ENCODE data around the gene VOPP1. TPM values are rescaled to one million over a fixed set of nuclear protein-coding genes. Genes with fewer than 3 reads are reported as not detected.

Gene VOPP1
- total and polyA plus RNA-seq, 2 donors (not counting 1 experiment from before 2014, with no cell fraction given): 52.1 to 70.7 TPM

DNA sequence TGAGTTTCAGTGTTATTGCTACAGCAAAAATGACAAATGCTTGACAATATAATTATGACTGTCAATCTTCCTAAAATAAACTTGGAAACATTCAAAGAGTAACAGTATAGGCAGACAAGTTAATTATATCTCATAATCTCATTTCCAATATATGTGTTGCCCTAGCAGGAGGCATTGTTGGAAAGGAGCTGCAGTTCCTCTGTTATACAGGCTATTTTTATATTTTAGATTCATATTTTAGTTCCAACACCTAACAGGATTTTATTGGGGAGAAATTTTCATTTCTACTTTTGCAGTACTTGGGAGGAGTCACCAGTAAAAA lies 19.3 kb downstream of the VOPP1 start:
- Histone ChIP-seq H3K27ac (ENCODE audit: insufficient read depth, low read length) (no peak overlapping the region), H3K36me3 (ENCODE audit: control insufficient read depth, insufficient read depth, low read length) (no peaks in the 10 kb centered on the region), H3K27me3 (ENCODE audit: control insufficient read depth, insufficient read depth, low read length) (no peaks in the 10 kb centered on the region), H4K20me1 (ENCODE audit: control insufficient read depth, extremely low read depth, insufficient read depth, low read length) (no peaks in the 10 kb centered on the region), H3K4me2 (ENCODE audit: extremely low read depth, insufficient read depth, low read length) (no peak overlapping the region), H3K4me1 (ENCODE audit: control insufficient read depth, extremely low read depth, insufficient read depth, low read length) (peaks cover 2% of the 10 kb centered on the region), H3K9ac (ENCODE audit: insufficient read depth, low read length) (no peak overlapping the region), H3K79me2 (ENCODE audit: control insufficient read depth, insufficient read depth, low read length) (peaks cover 51% of the 10 kb centered on the region), H3K9me3 (ENCODE audit: control insufficient read depth, insufficient read depth, low read depth, low read length) (no peaks in the 10 kb centered on the region), H3K4me3 (replicated peaks in 1 of 4; ENCODE audit: control extremely low read depth in 1 of 4, insufficient read depth in 1 of 4, low read depth in 3 of 4, low read length in 4 of 4) (no peak overlapping the region), H2AFZ (ENCODE audit: low read length) (no peak overlapping the region)
- TF ChIP-seq EZH2 (IDR thresholded peaks at IDR 0.05; ENCODE audit: low read length, missing control alignments): no peak
- TF ChIP-seq, protein P1, sequence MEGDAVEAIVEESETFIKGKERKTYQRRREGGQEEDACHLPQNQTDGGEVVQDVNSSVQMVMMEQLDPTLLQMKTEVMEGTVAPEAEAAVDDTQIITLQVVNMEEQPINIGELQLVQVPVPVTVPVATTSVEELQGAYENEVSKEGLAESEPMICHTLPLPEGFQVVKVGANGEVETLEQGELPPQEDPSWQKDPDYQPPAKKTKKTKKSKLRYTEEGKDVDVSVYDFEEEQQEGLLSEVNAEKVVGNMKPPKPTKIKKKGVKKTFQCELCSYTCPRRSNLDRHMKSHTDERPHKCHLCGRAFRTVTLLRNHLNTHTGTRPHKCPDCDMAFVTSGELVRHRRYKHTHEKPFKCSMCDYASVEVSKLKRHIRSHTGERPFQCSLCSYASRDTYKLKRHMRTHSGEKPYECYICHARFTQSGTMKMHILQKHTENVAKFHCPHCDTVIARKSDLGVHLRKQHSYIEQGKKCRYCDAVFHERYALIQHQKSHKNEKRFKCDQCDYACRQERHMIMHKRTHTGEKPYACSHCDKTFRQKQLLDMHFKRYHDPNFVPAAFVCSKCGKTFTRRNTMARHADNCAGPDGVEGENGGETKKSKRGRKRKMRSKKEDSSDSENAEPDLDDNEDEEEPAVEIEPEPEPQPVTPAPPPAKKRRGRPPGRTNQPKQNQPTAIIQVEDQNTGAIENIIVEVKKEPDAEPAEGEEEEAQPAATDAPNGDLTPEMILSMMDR (conservative IDR thresholded peaks at IDR 0.05 in 1 of 2, IDR thresholded peaks at IDR 0.05 in 1 of 2; ENCODE audit: low read depth in 1 of 2, low read length in 2 of 2): no peak
- no peak for DNase-seq (ENCODE audit: low read depth in 2 of 2)

DNA sequence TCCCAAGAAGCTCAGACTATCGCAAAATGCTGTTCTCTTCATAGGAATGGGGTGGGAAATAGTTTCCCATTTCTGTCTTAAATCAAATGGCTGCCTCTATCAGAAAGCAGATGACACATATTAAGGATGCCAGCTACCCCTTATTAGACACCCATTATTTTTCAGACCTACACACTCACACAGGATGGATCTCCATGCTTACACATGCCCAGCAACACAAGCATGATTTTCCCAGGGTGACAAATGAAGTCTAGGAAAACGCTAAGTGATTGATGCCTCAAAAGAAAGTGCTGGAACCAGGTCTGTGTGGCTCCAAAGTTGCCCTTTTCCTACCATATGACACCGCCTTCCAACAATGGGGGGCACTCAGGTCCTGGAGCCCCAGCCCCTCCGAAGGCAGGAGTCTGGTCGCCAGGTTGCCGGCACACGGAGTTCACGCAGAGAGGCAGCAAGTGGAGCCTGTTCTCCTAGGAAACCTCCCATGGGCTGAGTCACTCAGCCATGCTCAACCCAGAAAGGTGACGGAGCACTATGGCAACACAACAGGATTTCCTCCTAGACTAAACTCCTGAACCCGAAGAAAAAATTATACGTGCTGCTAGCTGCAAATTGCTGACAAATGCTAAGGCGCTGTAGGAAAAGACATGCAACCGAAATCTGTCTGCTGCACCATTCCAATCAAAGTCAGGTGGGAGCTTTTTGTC lies 19.8 kb downstream of the VOPP1 start:
- Histone ChIP-seq H3K27ac (ENCODE audit: insufficient read depth, low read length) (no peak overlapping the region), H3K9ac (ENCODE audit: insufficient read depth, low read length) (no peak overlapping the region), H3K79me2 (ENCODE audit: control insufficient read depth, insufficient read depth, low read length) (peaks cover 47% of the 10 kb centered on the region), H3K9me3 (ENCODE audit: control insufficient read depth, insufficient read depth, low read depth, low read length) (no peaks in the 10 kb centered on the region), H4K20me1 (ENCODE audit: control insufficient read depth, extremely low read depth, insufficient read depth, low read length) (no peaks in the 10 kb centered on the region), H3K4me1 (ENCODE audit: control insufficient read depth, extremely low read depth, insufficient read depth, low read length) (peaks cover 2% of the 10 kb centered on the region), H3K4me2 (ENCODE audit: extremely low read depth, insufficient read depth, low read length) (no peak overlapping the region), H2AFZ (ENCODE audit: low read length) (no peak overlapping the region), H3K27me3 (ENCODE audit: control insufficient read depth, insufficient read depth, low read length) (no peaks in the 10 kb centered on the region), H3K4me3 (replicated peaks in 1 of 4; ENCODE audit: control extremely low read depth in 1 of 4, insufficient read depth in 1 of 4, low read depth in 3 of 4, low read length in 4 of 4) (no peak overlapping the region), H3K36me3 (ENCODE audit: control insufficient read depth, insufficient read depth, low read length) (no peaks in the 10 kb centered on the region)
- TF ChIP-seq, protein P1 (conservative IDR thresholded peaks at IDR 0.05 in 1 of 2, IDR thresholded peaks at IDR 0.05 in 1 of 2; ENCODE audit: low read depth in 1 of 2, low read length in 2 of 2): no peak
- no peak for TF ChIP-seq EZH2 (IDR thresholded peaks at IDR 0.05; ENCODE audit: low read length, missing control alignments)
- DNase-seq (ENCODE audit: low read depth in 2 of 2): peak; percentile 71 to 93

DNA sequence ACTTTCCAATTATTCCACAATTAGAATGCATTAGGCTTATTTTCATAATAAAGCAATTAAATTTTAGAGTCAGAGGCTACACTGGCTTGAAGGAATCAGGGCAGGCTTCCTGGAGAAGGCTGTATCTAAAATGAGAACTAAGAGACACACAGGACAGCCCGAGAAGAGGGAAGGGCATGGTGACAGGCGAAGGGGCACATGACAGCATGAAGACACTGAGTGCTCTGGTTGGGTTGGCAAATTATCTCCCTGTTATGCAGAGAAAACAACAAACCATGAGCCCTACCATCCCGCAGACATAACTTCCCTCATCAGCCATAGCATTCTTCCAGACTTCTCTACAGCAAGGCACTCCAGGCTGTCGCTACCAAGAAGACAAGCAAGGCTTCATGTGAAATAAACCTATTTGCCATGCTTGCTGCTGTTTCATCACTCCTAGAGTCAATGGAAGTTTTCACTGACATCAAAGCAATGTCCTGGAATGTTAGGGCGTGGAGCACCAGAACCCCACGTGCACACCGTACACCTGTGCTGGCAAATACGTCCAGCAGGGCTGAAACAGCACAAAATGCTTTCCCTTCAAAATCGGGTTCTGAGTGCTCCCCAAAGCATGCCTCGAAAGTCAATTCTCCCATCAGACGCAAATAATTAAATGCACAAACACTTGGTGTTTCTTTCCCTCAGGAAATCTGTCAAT lies 21.3 kb downstream of the VOPP1 start:
- H2AFZ ChIP-seq (ENCODE audit: low read length): no peak overlapping the region
- DNase-seq (ENCODE audit: low read depth in 2 of 2): no peak
- no peaks in the 10 kb centered on the region for H3K9me3 ChIP-seq (ENCODE audit: control insufficient read depth, insufficient read depth, low read depth, low read length)
- H3K9ac ChIP-seq (ENCODE audit: insufficient read depth, low read length): no peak overlapping the region
- H3K27me3 ChIP-seq (ENCODE audit: control insufficient read depth, insufficient read depth, low read length): no peaks in the 10 kb centered on the region
- H3K27ac ChIP-seq (ENCODE audit: insufficient read depth, low read length): no peak overlapping the region
- no peak overlapping the region for H3K4me2 ChIP-seq (ENCODE audit: extremely low read depth, insufficient read depth, low read length)
- peaks cover 50% of the 10 kb centered on the region for H3K79me2 ChIP-seq (ENCODE audit: control insufficient read depth, insufficient read depth, low read length)
- TF ChIP-seq, protein P1 (conservative IDR thresholded peaks at IDR 0.05 in 1 of 2, IDR thresholded peaks at IDR 0.05 in 1 of 2; ENCODE audit: low read depth in 1 of 2, low read length in 2 of 2): no peak
- no peak for TF ChIP-seq EZH2 (IDR thresholded peaks at IDR 0.05; ENCODE audit: low read length, missing control alignments)
- peaks cover 8% of the 10 kb centered on the region for H3K4me1 ChIP-seq (ENCODE audit: control insufficient read depth, extremely low read depth, insufficient read depth, low read length)
- no peak overlapping the region for H3K4me3 ChIP-seq (replicated peaks in 1 of 4; ENCODE audit: control extremely low read depth in 1 of 4, insufficient read depth in 1 of 4, low read depth in 3 of 4, low read length in 4 of 4)
- no peaks in the 10 kb centered on the region for H4K20me1 ChIP-seq (ENCODE audit: control insufficient read depth, extremely low read depth, insufficient read depth, low read length)
- H3K36me3 ChIP-seq (ENCODE audit: control insufficient read depth, insufficient read depth, low read length): no peaks in the 10 kb centered on the region
